GM21786 (cell line): ENCODE results near the gene SELENOM.

Source experiments
- ATAC-seq: cut with Tn5 transposase; IDR thresholded peaks from one replicate; pipeline ENCODE4 v1.9.1; 2021; ENCODE audit not compliant: unreplicated experiment

SELENOM gene

GRCh38 chr22:31107178-31107893 lies at the start of gene SELENOM:
Gene SELENOM, minus strand, starts transcription at chr22:31107568. Its CDS starts 63 bp downstream, at chr22:31107505.
- peak; percentile 86 for ATAC-seq

- no peak for ATAC-seq
Observed at GRCh38 chr22:31155422-31155821, 48.1 kb upstream of the SELENOM start.

- no peak for ATAC-seq
Observed at GRCh38 chr22:31154975-31155374, 47.6 kb upstream of the SELENOM start.

- no peak for ATAC-seq
Observed at GRCh38 chr22:31153357-31153756, 46.0 kb upstream of the SELENOM start.

- ATAC-seq, result no peak
Observed at GRCh38 chr22:31151872-31152271, 44.5 kb upstream of the SELENOM start.

- no peak for ATAC-seq
Observed at GRCh38 chr22:31150615-31151014, 43.2 kb upstream of the SELENOM start.

- ATAC-seq, result no peak
Observed at GRCh38 chr22:31148953-31149627, 41.7 kb upstream of the SELENOM start.

- no peak for ATAC-seq
Observed at GRCh38 chr22:31148488-31148887, 41.1 kb upstream of the SELENOM start.

GRCh38 chr22:31144223-31144622 lies 36.9 kb upstream of the SELENOM start:
- no peak for ATAC-seq

GRCh38 chr22:31143537-31143936 lies 36.2 kb upstream of the SELENOM start:
- no peak for ATAC-seq

GRCh38 chr22:31143038-31143437 lies 35.7 kb upstream of the SELENOM start:
- no peak for ATAC-seq

- ATAC-seq, result no peak
Observed at GRCh38 chr22:31142285-31142684, 34.9 kb upstream of the SELENOM start.

- no peak for ATAC-seq
Observed at GRCh38 chr22:31141551-31141950, 34.2 kb upstream of the SELENOM start.

- ATAC-seq, result no peak
Observed at GRCh38 chr22:31140746-31141145, 33.4 kb upstream of the SELENOM start.

GRCh38 chr22:31139866-31140716 lies 32.7 kb upstream of the SELENOM start, which contains the start of gene PLA2G3:
Gene PLA2G3, minus strand, starts transcription at chr22:31140508. Its CDS starts 154 bp downstream, at chr22:31140354.
- ATAC-seq, result no peak

GRCh38 chr22:31139066-31139465 lies 31.7 kb upstream of the SELENOM start:
- no peak for ATAC-seq

- no peak for ATAC-seq
Observed at GRCh38 chr22:31138126-31138525, 30.8 kb upstream of the SELENOM start.

GRCh38 chr22:31137721-31138120 lies 30.4 kb upstream of the SELENOM start:
- no peak for ATAC-seq

- no peak for ATAC-seq
Observed at GRCh38 chr22:31136711-31137110, 29.3 kb upstream of the SELENOM start.

- no peak for ATAC-seq
Observed at GRCh38 chr22:31136155-31136554, 28.8 kb upstream of the SELENOM start.

- no peak for ATAC-seq
Observed at GRCh38 chr22:31135706-31136105, 28.3 kb upstream of the SELENOM start.

GRCh38 chr22:31134688-31135087 lies 27.3 kb upstream of the SELENOM start:
- no peak for ATAC-seq
